Hematopoietic multipotent progenitor cell treated with erythropoietin and hydrocortisone succinate and interleukin-3 and kit ligand, for 17 days (in vitro differentiated cells): ENCODE measurements around the gene STK32A.
"Not testable (repeated sequence)": the region's sequence is repeated elsewhere in the genome, so short reads cannot be mapped to it uniquely, and the experiment has no call there.

Experiments
- DNase-seq: peaks from one replicate; pipeline ENCODE4 v3.0.0-alpha.2; 2015; ENCODE audit warnings: low spot score

STK32A gene

GRCh38 chr5:147346006-147346561 is 111.3 kb downstream of the STK32A start:
- no peak for DNase-seq

- no peak for DNase-seq
Observed at GRCh38 chr5:147348046-147348445, 113.2 kb downstream of the STK32A start.

- no peak for DNase-seq
Observed at GRCh38 chr5:147348451-147348850, 113.6 kb downstream of the STK32A start.

GRCh38 chr5:147349241-147349640 is 114.4 kb downstream of the STK32A start:
- DNase-seq: no peak

GRCh38 chr5:147359101-147359500 is 124.3 kb downstream of the STK32A start:
- DNase-seq: no peak

- no peak for DNase-seq
Observed at GRCh38 chr5:147359581-147359980, 124.8 kb downstream of the STK32A start.

- DNase-seq: no peak
Observed at GRCh38 chr5:147360816-147361215, 126.0 kb downstream of the STK32A start.

GRCh38 chr5:147361441-147362175 is 126.8 kb downstream of the STK32A start:
- no peak for DNase-seq

GRCh38 chr5:147367381-147367780 is 132.6 kb downstream of the STK32A start:
- not testable (repeated sequence) for DNase-seq

- DNase-seq: no peak
Observed at GRCh38 chr5:147369742-147370374, 135.0 kb downstream of the STK32A start.

GRCh38 chr5:147371290-147371689 is 136.5 kb downstream of the STK32A start:
- no peak for DNase-seq

GRCh38 chr5:147372191-147372590 is 137.4 kb downstream of the STK32A start:
- DNase-seq: no peak

- DNase-seq: no peak
Observed at GRCh38 chr5:147373328-147373727, 138.5 kb downstream of the STK32A start.

GRCh38 chr5:147375151-147375550 is 140.3 kb downstream of the STK32A start:
- DNase-seq: no peak

GRCh38 chr5:147377682-147378081 is 142.9 kb downstream of the STK32A start:
- no peak for DNase-seq

GRCh38 chr5:147381555-147381954 is 146.7 kb downstream of the STK32A start:
- no peak for DNase-seq

GRCh38 chr5:147382776-147383175 is 147.9 kb downstream of the STK32A start:
- DNase-seq: no peak

GRCh38 chr5:147384346-147385193 is 149.7 kb downstream of the STK32A start:
- no peak for DNase-seq

- DNase-seq: no peak
Observed at GRCh38 chr5:147387109-147387508, 152.3 kb downstream of the STK32A start.

- DNase-seq: no peak
Observed at GRCh38 chr5:147388184-147389108, 153.6 kb downstream of the STK32A start.

GRCh38 chr5:147390654-147391225 is 155.9 kb downstream of the STK32A start:
- no peak for DNase-seq
